RPMI7951 (cell line): Measurements from ENCODE around the gene LYSMD1. TPM values are rescaled to one million over a fixed set of nuclear protein-coding genes. Genes with fewer than 3 reads are reported as not detected.

ENCODE experiments used
- DNase-seq: peaks from one replicate; pipeline ENCODE4 v3.0.0-alpha.2; 2012; ENCODE audit warnings: low read depth
- total RNA-seq: library from RNA; depleted of rRNA; stranded (reverse); fragments of >200 nt; shearing (Covaris generic); gene quantifications from 2 replicates; pipeline ENCODE4 v1.2.3, GENCODE V29; 2014; rRNA removed

The LYSMD1 gene
- total RNA-seq, 1 experiment from 2014 or later: 7.4 TPM

GRCh38 chr1:151142411-151143056 lies 23.2 kb downstream of the LYSMD1 start:
- no peak for DNase-seq

- DNase-seq: no peak
Observed at GRCh38 chr1:151137789-151138188, 27.9 kb downstream of the LYSMD1 start.

GRCh38 chr1:151135433-151136385 lies 30.0 kb downstream of the LYSMD1 start:
- DNase-seq: no peak

- DNase-seq: no peak
Observed at GRCh38 chr1:151134991-151135390, 30.7 kb downstream of the LYSMD1 start.

- DNase-seq: no peak
Observed at GRCh38 chr1:151134396-151134795, 31.3 kb downstream of the LYSMD1 start.

- DNase-seq: no peak
Observed at GRCh38 chr1:151133018-151133806, 32.5 kb downstream of the LYSMD1 start.

- no peak for DNase-seq
Observed at GRCh38 chr1:151132335-151133017, 33.2 kb downstream of the LYSMD1 start.

GRCh38 chr1:151131701-151132334 lies 33.9 kb downstream of the LYSMD1 start:
- DNase-seq: no peak

- no peak for DNase-seq
Observed at GRCh38 chr1:151130987-151131586, 34.6 kb downstream of the LYSMD1 start.

GRCh38 chr1:151128800-151129199 lies 36.9 kb downstream of the LYSMD1 start:
- no peak for DNase-seq

GRCh38 chr1:151124763-151125403 lies 40.8 kb downstream of the LYSMD1 start:
- DNase-seq: no peak

GRCh38 chr1:151113877-151114276 lies 51.8 kb downstream of the LYSMD1 start:
- DNase-seq: no peak

Other genes starting within 250 kb of the LYSMD1 start
- 21.0 and 26.9 TPM in 2 replicates for gene SETDB1, start 239.5 kb downstream of the LYSMD1 start, total RNA-seq
- gene CERS2, start 191.1 kb downstream of the LYSMD1 start, total RNA-seq: 91.0 and 122 TPM in 2 replicates
- 0.20 TPM in 1 of 2 replicates, not detected in the other for gene ANXA9, start 183.6 kb downstream of the LYSMD1 start, total RNA-seq
- 7.7 and 10.3 TPM in 2 replicates for gene MINDY1, start 159.0 kb downstream of the LYSMD1 start, total RNA-seq
- gene PRUNE1, start 157.5 kb downstream of the LYSMD1 start, total RNA-seq: 10.5 and 10.8 TPM in 2 replicates
- gene BNIPL, start 129.3 kb downstream of the LYSMD1 start, total RNA-seq: 0.48 TPM in 1 of 2 replicates, not detected in the other
- 3.0 and 3.2 TPM in 2 replicates for gene C1orf56, start 118.2 kb downstream of the LYSMD1 start, total RNA-seq
- gene CDC42SE1, start 106.3 kb downstream of the LYSMD1 start, total RNA-seq: 54.9 and 60.2 TPM in 2 replicates
- 16.8 and 20.5 TPM in 2 replicates for gene MLLT11, start 105.5 kb downstream of the LYSMD1 start, total RNA-seq
- 6.3 and 6.7 TPM in 2 replicates for gene GABPB2, start 95.1 kb downstream of the LYSMD1 start, total RNA-seq
- 0.48 and 0.78 TPM in 2 replicates for gene SEMA6C, start 19.3 kb downstream of the LYSMD1 start, total RNA-seq
- not detected in 2 replicates for gene TNFAIP8L2, start 9.3 kb downstream of the LYSMD1 start, total RNA-seq
- gene SCNM1, start 242 bp upstream of the LYSMD1 start, total RNA-seq: 47.4 and 58.5 TPM in 2 replicates
- 0.36 TPM in 1 of 2 replicates, not detected in the other for gene TMOD4, start 10.1 kb upstream of the LYSMD1 start, total RNA-seq
- gene VPS72, start 24.3 kb upstream of the LYSMD1 start, total RNA-seq: 54.0 and 63.8 TPM in 2 replicates
- 27.4 and 39.5 TPM in 2 replicates for gene PIP5K1A, start 32.6 kb upstream of the LYSMD1 start, total RNA-seq
- gene PSMD4, start 88.8 kb upstream of the LYSMD1 start, total RNA-seq: 186 and 201 TPM in 2 replicates
- 6.7 and 10.9 TPM in 2 replicates for gene ZNF687, start 116.4 kb upstream of the LYSMD1 start, total RNA-seq
- 26.4 and 28.4 TPM in 2 replicates for gene PI4KB, start 161.5 kb upstream of the LYSMD1 start, total RNA-seq
- 43.6 and 52.0 TPM in 2 replicates for gene RFX5, start 181.3 kb upstream of the LYSMD1 start, total RNA-seq
- 5.1 and 5.2 TPM in 2 replicates for gene SELENBP1, start 206.8 kb upstream of the LYSMD1 start, total RNA-seq
- 469 and 498 TPM in 2 replicates for gene PSMB4, start 233.7 kb upstream of the LYSMD1 start, total RNA-seq